NOMO-1 (cell line): ENCODE data around the gene USP34.

Experiments used
- DNase-seq, 2 experiments: peaks; one replicate each; lab custom pipeline; 2025; ENCODE audit not compliant: unreplicated experiment in 2 of 2; lab: John Stamatoyannopoulos, UW

Gene USP34

DNA sequence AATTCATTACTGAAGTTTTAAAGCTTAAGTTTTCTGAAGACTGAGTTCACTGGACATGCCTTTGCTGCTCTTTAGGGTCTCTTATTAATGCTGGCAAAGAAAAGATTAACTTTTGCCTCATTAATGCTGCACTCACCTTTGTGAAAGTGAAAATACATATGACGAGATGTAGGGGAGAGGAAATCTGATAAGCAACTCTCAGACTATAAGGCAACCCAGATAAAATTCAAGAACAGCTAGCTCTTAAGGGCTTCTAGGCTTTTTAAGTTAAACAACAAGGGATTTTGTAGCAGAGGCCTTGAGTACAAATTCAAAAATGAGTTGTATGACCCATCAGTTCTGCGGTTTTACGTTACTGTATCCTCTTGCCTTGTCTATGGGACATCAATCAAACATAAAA, 143.7 kb downstream of the USP34 start:
- no peak for DNase-seq

DNA sequence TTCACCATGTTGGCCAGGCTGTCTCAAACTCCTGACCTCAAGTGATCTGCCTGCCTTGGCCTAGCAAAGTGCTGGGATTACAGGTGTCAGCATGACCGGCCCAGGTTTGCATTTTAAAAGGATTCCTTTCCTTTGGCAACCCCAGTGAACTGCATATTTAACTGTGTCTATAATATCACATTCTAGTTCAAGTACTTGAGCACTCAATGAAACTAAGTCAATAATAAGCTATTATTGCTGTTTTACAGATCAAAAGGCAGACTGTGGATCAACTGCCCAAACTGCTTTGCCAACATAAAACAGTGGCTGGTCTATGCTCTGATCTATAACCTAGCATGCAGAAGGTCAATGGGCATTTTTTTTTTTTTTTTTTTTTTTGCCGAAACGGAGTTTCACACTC, 144.5 kb downstream of the USP34 start:
- no peak for DNase-seq

DNA sequence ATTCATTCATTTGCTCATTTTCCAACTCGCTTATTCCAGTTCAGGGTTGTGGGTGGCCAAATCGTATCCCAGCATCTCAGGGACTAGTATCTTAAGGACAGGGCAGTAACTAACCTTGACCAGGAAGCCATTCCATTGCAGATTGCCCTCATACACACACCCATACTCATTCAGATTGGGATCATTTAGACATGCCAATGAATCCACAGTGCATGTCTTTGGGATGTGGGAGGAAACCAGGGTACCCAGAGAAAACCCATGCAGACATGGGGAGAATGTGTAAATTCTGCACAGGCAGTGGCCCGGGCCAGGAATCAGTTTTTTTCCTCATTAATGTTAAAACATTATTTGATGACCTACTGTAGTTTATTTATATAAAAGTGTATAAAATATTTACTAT, 150.7 kb downstream of the USP34 start:
- DNase-seq, result no peak

DNA sequence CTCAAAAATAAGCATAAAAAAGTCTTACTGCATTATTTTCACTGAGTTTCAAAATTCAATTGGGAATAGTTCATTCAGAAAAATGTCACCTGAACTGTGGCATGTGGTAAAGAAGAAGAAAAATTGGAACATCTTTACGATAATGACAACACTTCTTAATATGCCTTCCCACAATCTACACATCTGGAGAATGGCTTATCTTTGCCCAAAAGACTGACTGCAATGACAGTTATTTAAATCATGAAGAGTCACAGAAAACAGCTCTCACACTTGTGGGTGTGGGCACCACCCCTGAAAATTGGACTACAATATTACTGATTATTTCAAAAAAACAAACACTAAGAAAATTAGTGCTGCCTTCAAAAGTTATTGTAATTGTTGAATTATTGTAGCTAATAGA, 152.3 kb downstream of the USP34 start:
- no peak for DNase-seq

DNA sequence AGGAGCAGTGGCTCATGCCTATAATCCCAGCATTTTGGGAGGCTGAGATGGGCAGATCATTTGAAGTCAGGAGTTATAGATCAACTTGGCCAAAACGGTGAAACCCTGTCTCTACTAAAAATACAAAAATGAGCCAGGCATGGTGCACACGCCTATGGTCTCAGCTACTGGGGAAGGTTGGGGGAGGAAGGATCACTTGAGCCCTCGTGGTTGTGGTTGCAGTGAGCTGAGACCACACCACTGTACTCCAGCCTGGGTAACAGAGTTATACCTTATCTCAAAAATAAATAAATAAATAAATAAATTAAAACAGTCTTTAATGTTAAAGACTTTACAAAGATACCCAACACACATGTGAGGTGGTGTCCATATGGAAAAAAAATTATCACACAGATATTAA, 174.9 kb downstream of the USP34 start:
- no peak for DNase-seq

DNA sequence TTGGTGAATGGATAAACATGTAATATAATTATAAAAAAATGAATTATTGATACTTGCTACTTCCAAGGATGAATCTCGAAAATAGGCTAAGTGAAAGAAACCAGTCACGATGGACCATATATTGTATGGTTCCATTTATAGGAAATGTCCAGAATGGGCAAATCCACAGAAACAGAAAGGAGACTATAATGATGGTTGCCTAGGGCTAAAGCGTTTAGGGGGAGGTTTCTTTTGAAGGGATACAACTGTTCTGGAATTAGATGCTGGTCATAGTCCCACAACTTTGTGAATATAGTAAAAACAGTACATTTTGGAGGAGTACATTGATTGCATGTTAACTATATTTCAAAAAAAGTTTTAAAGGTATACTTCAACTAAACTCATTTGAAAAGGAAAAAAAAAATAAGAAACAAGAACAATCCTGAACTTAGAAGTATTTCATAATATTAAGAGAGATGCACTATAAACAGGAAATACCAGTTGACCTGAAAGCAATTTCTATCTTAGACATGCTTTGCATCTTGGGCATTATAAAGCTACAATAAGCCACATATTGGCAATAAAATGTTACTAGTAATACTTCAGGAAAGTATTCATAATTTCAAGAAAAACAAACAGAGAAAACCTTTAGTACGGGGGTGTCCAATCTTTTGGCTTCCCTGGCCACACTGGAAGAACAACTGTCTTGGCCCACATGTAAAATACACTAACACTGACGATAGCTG, 178.9 kb downstream of the USP34 start:
- no peak for DNase-seq

DNA sequence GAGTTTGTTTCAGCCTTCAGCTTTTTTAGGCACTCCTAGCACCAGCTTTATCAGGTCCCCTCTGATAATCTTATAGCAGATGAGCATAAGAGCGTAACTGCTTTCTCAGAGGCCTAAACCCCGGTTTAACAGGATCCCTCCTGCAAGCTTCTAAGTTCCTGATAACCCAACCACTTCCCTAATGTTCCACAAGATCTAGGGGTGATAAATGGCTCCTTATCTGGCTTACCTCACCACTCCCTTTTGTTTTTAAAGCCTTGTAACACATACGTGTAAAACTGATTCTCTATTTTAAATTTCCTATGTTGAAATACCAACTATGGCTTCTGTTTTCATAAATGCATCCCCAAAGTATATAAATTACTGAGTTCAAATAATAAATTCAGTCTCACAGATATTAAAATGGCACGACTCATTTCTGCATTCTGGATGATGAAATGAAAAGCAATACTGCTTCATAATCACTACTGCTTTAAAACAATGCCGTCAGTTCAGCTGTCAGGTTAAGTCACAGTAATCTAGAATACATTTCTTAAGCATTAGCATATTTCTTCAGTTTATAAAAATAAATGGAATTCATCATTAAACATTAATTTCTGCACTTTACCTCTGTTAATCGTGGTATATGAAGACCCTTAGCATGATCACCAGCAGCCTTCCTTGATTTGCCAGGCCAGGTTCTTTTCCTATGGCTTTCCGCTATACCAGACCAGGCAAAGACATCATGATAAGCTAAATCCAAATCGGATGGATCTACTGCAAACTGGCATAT, 182.6 kb downstream of the USP34 start:
- DNase-seq, result no peak

DNA sequence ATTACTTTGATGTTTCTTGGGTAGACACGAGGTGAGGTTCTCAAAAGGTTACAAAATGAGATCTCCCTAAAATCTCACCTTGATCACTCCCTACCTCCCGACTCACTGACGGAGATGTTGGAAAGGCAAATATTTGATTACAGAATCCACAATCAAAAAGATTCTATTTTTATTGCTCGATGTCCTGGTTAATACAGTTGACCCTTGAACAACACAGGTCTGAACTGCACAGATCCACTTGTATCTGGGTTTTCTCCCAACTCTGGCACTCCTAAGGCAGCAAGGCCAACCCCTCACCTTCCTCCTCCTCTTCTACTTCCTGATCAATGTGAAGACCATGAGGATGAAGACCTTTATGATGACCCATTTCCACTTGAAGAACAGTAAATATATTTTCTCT, 183.6 kb downstream of the USP34 start:
- no peak for DNase-seq

DNA sequence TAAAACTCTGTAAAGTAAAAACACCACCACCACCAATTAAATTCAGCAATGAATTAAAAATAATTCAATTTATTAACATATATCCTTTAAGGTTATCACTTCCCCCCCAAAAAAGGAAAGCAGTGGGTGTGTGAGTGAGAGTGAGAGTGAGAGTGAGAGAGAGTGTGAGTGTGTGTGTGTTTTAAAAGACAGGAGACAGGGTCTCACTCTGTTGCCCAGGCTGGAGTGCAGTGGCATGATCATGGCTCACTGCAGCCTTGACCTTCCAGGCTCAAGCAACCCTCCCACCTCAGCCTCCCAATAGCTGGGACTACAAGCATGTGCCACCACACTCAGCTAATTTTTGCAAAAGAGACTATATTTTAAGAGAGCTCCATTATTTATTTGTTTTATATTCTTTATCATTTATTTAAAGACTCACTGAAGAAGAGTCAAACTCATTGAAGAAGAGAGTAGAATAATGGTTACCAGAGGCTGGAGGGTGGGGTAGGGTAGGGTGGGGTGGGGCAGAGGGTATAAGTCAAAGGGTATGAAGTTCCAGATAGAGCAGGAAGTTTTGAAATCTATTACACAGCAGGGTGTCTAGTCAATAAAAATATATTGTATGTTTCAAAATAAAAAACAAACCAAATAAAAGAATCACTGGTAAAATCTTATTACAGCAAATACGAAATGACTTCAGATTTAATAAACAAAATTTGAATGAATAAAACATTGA, 187.3 kb downstream of the USP34 start:
- DNase-seq, result no peak

DNA sequence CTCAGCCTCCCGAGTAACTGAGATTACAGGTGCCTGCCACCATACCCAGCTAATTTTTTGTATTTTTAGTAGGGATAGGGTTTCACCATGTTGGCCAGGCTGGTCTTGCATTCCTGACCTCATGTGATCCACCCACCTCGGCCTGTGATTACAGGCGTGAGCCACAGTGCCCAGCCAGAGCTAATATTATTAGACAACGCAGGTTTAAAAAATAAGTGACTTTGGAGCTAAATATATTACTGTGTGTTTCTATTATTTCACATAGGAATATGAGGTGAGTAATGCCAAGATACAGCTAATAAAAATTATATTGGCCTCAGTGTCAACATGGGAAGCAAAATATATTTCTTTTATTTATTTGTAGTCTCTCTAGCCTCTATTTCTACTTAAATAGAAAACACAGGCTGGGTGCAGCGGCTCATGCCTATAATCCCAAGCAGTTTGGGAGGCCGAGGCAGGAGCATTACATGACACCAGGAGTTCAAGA, 188.7 kb downstream of the USP34 start:
- DNase-seq, result no peak

DNA sequence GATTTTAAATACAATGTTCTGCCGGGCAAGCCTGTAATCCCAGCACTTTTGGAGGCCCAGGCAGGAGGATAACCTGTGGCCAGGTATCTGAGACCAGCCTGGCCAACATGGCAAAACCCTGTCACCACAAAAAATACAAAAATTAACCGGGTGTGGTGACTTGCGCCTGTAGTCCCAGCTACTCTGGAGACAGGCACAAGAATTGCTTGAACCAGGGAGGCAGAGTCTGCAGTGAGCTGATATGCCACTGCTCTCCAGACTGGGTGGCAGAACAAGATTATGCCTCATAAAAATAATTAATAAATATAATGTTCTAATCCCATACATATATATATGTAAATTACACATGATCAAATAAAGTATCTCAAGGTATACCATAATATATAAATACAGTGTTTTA, 189.6 kb downstream of the USP34 start:
- no peak for DNase-seq

DNA sequence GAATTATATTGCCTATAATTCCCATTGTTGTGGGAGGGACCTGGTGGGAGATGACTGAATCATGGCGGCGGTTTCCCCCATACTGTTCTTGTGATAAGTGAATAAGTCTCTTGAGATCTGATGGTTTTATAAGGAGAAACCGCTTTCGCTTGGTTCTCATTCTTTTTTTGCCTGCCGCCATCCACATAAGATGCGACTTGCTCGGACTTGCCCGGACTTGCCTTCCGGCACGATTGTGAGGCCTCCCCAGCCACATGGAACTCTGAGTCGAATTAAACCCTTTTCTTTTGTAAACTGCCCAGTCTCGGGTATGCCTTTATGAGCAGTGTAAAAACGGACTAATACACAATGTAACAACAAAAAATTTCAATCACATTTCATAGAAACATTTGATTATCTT, 193.1 kb downstream of the USP34 start:
- no peak for DNase-seq

DNA sequence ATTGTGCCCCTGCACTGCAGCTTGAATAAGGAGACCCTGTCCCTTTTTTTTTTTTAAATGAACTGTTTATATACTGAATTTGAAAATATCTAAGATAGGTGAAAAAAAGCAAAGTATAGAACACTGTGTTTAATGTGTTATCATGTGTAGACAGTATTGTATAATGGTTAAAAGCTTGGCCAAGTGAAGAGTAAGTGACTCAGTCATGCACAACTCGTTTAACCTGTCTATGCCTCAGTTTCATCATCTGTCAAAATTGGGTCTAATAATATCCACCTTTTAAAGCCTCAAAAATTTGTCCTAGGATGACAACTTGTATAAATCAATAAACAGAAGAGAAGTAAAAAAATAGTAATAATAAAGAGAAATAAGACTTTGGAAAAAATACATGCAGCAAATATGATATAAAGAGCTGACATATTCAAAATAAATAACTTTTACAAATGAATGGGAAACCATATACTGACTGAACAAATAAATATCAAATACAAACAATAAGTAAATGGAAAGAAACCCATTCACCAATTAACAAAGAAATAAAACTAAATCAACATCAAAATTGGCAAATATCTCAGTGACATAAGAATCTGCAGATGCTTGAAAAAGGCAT, 195.2 kb downstream of the USP34 start:
- DNase-seq, result no peak

DNA sequence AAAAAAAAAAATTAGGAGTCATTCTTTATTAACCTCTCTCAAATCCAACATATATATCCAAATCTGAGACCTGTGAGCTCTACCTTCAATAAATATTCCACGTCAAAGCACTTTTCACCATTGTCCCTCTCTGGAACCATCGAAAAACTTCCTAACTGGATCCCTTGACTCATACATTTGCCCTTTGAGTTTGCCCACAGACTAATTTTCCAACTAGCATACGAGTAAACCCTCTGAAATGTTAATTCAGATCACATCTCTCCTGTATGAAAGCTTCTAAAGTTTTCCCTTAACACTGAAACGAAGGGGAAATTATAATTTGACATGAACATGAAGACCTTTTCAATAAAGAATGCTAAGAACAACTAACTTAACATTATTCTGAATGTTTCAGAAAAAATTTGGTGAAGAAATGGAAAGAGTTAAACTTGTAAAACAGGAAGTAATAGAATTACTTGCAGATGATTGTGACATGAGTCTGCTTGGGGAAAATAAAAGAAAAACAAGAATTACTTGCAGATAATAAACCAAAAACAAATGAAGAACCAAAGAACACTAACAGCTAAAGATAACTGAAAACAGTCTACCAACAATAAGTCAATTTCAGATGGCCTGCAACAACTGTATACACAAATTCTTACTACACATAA, 198.3 kb downstream of the USP34 start:
- DNase-seq, result peak in 1 of 2 experiments; percentile 3

DNA sequence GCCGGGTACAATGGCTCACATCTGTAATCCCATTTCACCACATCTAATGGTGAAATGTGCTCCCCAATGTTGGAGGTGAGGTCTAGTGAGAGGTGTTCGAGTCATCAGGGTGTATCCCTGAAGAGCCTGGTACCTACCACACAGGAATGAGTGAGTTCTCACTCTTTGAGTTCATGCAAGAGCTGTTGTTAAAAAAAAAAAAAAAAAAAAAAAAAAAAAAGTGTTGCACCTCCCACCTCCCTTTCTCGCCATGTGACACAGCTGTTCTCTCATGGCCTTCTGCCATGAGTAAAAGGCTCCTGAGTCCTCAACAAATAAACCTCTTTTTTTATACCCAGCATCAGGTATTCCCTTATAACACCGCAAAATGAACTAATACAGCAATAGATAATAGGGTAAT, 202.6 kb downstream of the USP34 start:
- no peak for DNase-seq

DNA sequence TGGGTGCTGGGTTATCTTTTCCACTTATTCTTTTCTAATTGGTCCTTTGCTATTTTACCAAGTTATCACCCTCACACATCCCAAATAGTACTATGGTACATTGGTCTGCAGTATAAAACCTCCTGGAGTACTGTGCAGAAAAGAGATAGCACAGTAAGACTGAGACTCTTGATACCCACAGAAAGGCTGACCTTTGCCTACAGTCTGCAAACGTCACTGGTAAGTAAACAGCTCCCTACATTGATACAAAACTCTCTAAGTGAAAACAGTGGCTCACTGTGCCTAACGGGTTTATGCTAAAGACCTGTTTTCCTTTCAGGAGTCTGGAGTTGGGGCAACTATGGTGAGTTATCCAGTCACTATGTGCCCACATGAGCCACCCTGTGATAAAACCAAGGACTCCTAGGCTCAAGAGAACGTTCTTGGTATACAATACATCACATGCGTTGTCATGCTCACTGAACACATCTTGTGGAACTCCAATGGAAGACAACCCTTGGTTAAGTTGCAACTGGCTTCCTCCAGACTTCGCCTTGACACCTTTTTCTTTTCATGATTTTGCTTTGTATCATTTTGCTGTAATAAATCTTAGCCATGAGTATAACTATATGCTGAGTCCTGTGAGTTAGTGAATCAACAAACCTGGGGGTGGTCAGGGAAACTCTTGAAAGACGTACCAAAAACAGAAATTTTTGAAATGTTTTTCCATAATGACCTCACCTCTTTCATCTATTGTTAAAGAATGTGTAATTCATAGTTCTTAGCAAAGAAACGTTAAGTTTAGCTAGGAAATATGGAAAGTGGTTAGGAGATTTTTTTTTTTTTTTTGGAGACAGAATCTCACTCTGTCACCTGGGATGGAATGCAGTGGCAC, 204.0 kb downstream of the USP34 start:
- DNase-seq, result no peak

DNA sequence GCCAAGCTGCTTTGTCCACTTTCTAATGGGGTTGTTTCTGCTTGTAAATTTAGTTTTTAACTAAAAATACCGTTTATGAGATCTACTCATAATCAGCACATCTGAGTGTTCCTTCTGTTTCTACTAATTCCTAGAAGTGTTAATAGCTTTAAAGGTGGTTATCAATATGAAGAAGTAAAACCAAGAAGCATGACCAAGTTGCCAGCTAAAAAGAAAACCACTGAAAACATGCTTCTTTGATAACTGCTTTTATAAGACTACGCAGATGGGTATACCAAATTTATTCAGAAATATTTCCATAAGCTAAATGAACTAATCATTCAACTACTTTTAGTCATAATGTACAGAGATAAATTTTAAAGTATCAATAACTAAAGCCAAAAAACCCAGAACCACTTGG, 207.1 kb downstream of the USP34 start:
- no peak for DNase-seq

DNA sequence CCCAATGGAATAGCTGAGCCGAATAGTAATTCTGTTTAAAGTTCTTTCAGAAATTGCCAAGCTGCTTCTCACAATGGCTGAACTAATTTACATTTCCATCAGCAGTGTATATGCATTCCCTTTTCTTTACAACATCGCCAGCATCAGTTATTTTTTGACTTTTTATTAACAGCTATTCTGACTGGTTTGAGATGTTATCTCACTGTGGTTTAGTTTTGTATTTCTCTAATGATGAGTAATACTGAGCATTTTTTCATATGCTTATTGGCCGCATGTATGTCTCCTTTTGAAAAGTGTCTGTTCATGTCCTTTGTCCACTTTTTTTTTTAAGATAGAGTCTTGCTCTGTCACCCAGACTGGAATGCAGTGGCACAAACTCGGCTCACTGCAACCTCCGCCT, 208.2 kb downstream of the USP34 start:
- no peak for DNase-seq

DNA sequence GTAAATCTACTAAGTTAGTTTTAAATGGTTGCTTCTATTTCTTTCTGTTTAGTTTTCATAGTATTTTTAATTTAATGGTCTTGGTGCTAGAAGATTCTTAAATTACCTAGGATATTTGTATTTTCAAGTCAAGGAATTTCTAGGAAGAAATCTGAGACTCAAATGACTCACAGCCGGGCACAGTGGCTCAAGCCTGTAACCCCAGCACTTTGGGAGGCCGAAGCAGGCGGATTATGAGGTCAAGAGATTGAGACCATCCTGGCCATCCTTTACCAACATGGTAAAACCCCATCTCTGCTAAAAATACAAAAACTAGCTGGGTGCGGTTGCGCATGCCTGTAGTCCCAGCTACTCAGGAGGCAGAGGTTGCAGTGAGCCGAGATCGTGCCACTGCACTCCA, 213.4 kb downstream of the USP34 start:
- no peak for DNase-seq
